ENCODE measurements around the gene AP3B1. TPM values are rescaled to one million over a fixed set of nuclear protein-coding genes. Genes with fewer than 3 reads are reported as not detected.

Gene AP3B1
- total and polyA plus RNA-seq, 9 donors = 32.5 to 48.1 (median 36.8) TPM

- H3K4me1 ChIP-seq (ENCODE audit: control insufficient read depth, insufficient read depth, low read length) = peaks cover 8% of the 10 kb centered on the region
- H3K4me3 ChIP-seq (ENCODE audit: low read length) = peak overlapping the region; percentile 98
- no peaks in the 10 kb centered on the region for H3K36me3 ChIP-seq (ENCODE audit: control insufficient read depth, insufficient read depth, low read length)
- peak overlapping the region; percentile 94 for H3K27ac ChIP-seq (ENCODE audit: low read length)
- H3K9me3 ChIP-seq (replicated peaks; ENCODE audit: control insufficient read depth, low read depth, low read length) = no peaks in the 10 kb centered on the region
- peaks cover 10% of the 10 kb centered on the region for H3K27me3 ChIP-seq (ENCODE audit: control insufficient read depth, insufficient read depth, low read length)
- peak; percentile 42 for DNase-seq
- WGBS (ENCODE audit: insufficient coverage) = 0% methylated on average over 6 of the region's 6 CpGs
These were observed 649 bp downstream of the AP3B1 start for GRCh38 chr5:78293851-78294247.

DNA sequence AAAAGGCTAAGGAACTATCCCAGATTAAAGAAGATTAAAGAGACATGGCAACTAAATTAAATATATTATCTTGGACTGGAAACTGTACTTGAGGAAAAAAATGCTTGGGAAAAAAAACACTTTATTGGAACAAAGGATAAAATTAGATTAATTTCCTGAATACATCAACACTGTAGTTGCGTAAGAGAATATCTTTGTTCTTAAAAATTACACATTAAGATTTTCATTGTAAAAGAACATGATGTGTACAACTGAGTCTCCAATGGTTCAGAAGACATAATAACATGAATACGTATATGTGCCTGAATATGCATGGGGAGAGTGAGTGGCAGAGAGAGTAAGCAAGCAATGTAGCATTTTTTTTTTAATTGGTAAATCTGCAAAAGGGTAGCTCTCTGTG is 2.8 kb downstream of the AP3B1 start:
- WGBS (ENCODE audit: insufficient coverage) = no CpG with 5 or more reads among the region's 2 CpGs
- Histone ChIP-seq H3K36me3 (ENCODE audit: control insufficient read depth, insufficient read depth, low read length) (no peaks in the 10 kb centered on the region), H3K9me3 (replicated peaks; ENCODE audit: control insufficient read depth, low read depth, low read length) (no peaks in the 10 kb centered on the region), H3K27me3 (ENCODE audit: control insufficient read depth, insufficient read depth, low read length) (peaks cover 6% of the 10 kb centered on the region), H3K4me1 (ENCODE audit: control insufficient read depth, insufficient read depth, low read length) (peaks cover 8% of the 10 kb centered on the region), H3K27ac (ENCODE audit: low read length) (no peak overlapping the region), H3K4me3 (ENCODE audit: low read length) (no peak overlapping the region)
- no peak for DNase-seq

GRCh38 chr5:78289911-78290310 is 4.6 kb downstream of the AP3B1 start:
- WGBS (ENCODE audit: insufficient coverage) = no CpG with 5 or more reads among the region's 2 CpGs

DNA sequence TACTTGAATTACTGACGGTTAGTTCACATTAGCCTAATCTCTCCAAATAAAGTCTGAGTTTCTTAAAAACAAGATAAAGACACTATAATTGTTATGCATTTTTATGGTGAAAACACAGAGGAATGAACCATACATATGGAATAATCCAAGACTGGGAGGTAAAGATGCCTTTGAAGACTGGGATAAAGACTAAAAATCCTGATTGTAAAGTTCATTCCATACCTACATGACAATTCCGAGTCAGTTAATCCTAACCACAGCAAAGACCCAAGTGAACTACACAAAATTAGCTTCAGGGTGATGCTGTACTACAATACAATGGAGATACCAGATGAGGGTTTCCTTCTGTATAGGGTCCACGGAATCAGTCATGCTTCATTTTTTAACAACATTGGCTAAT is 6.3 kb downstream of the AP3B1 start:
- Histone ChIP-seq H3K27me3 (ENCODE audit: control insufficient read depth, insufficient read depth, low read length) (no peaks in the 10 kb centered on the region), H3K9me3 (replicated peaks; ENCODE audit: control insufficient read depth, low read depth, low read length) (no peaks in the 10 kb centered on the region), H3K4me1 (ENCODE audit: control insufficient read depth, insufficient read depth, low read length) (no peaks in the 10 kb centered on the region), H3K36me3 (ENCODE audit: control insufficient read depth, insufficient read depth, low read length) (no peaks in the 10 kb centered on the region), H3K27ac (ENCODE audit: low read length) (no peak overlapping the region), H3K4me3 (ENCODE audit: low read length) (no peak overlapping the region)
- no peak for DNase-seq
- no CpG with 5 or more reads among the region's 3 CpGs for WGBS (ENCODE audit: insufficient coverage)

More at GRCh38 chr5:78289911-78290310, 4.6 kb downstream of the AP3B1 start:
- no peaks in the 10 kb centered on the region for H3K9me3 ChIP-seq (replicated peaks; ENCODE audit: control insufficient read depth, low read depth, low read length)
- H3K36me3 ChIP-seq (ENCODE audit: control insufficient read depth, insufficient read depth, low read length) = no peaks in the 10 kb centered on the region
- H3K27ac ChIP-seq (ENCODE audit: low read length) = no peak overlapping the region
- no peaks in the 10 kb centered on the region for H3K4me1 ChIP-seq (ENCODE audit: control insufficient read depth, insufficient read depth, low read length)
- no peaks in the 10 kb centered on the region for H3K27me3 ChIP-seq (ENCODE audit: control insufficient read depth, insufficient read depth, low read length)
- no peak overlapping the region for H3K4me3 ChIP-seq (ENCODE audit: low read length)
- DNase-seq = peak; percentile 22

DNA sequence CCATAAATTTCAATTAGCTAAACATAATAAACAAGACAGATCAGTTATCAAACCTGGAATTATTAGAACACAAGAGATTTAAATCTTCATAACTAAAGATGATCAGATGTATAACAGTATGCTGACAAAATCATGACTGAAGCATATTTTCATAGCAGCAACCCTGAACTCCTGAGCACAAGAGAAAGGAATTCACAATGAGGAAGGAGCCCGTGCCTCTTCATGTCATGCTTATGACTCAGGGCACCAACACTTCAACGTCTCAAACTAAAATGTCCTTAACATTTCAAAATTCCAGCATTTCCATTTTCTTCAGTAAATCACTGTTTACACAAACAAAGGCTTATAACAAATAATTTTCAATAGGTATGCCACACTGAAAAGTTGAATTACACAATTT is 6.7 kb downstream of the AP3B1 start:
- no peaks in the 10 kb centered on the region for H3K36me3 ChIP-seq (ENCODE audit: control insufficient read depth, insufficient read depth, low read length)
- peak; percentile 17 for DNase-seq
- no peak overlapping the region for H3K27ac ChIP-seq (ENCODE audit: low read length)
- no peaks in the 10 kb centered on the region for H3K9me3 ChIP-seq (replicated peaks; ENCODE audit: control insufficient read depth, low read depth, low read length)
- no peak overlapping the region for H3K4me3 ChIP-seq (ENCODE audit: low read length)
- H3K4me1 ChIP-seq (ENCODE audit: control insufficient read depth, insufficient read depth, low read length) = no peaks in the 10 kb centered on the region
- H3K27me3 ChIP-seq (ENCODE audit: control insufficient read depth, insufficient read depth, low read length) = no peaks in the 10 kb centered on the region
- 50% methylated on average over 1 of the region's 2 CpGs for WGBS (ENCODE audit: insufficient coverage)

DNA sequence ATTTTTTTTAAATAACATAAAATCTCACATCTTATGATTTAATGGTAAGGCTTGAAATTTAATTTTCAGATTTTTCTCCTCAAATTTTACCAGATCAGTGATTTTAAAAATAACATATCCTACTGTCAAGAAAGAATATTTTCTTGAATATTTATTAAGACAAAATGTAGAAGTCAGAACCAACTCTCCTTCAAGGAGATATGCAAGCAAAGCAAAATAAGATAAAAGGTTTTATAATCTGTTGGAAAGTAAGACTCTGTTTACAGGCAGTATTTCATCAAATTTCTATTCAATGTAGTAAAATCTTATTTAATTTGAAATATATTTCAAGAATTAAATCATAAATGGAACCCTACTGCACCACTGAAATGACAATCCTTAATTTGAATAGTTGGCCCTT is 7.3 kb downstream of the AP3B1 start:
- DNase-seq = no peak
- Histone ChIP-seq H3K4me3 (ENCODE audit: low read length) (no peak overlapping the region), H3K9me3 (replicated peaks; ENCODE audit: control insufficient read depth, low read depth, low read length) (no peaks in the 10 kb centered on the region), H3K36me3 (ENCODE audit: control insufficient read depth, insufficient read depth, low read length) (no peaks in the 10 kb centered on the region), H3K27ac (ENCODE audit: low read length) (no peak overlapping the region), H3K4me1 (ENCODE audit: control insufficient read depth, insufficient read depth, low read length) (no peaks in the 10 kb centered on the region), H3K27me3 (ENCODE audit: control insufficient read depth, insufficient read depth, low read length) (no peaks in the 10 kb centered on the region)

GRCh38 chr5:78286290-78286689 is 8.2 kb downstream of the AP3B1 start:
- WGBS (ENCODE audit: insufficient coverage) = no CpG with 5 or more reads among the region's 1 CpG
- Histone ChIP-seq H3K9me3 (replicated peaks; ENCODE audit: control insufficient read depth, low read depth, low read length) (no peaks in the 10 kb centered on the region), H3K36me3 (ENCODE audit: control insufficient read depth, insufficient read depth, low read length) (no peaks in the 10 kb centered on the region), H3K27ac (ENCODE audit: low read length) (no peak overlapping the region), H3K4me1 (ENCODE audit: control insufficient read depth, insufficient read depth, low read length) (no peaks in the 10 kb centered on the region), H3K27me3 (ENCODE audit: control insufficient read depth, insufficient read depth, low read length) (no peaks in the 10 kb centered on the region), H3K4me3 (ENCODE audit: low read length) (no peak overlapping the region)
- DNase-seq = no peak

GRCh38 chr5:78283802-78284201 is 10.7 kb downstream of the AP3B1 start:
- no peaks in the 10 kb centered on the region for H3K27me3 ChIP-seq (ENCODE audit: control insufficient read depth, insufficient read depth, low read length)
- H3K4me1 ChIP-seq (ENCODE audit: control insufficient read depth, insufficient read depth, low read length) = no peaks in the 10 kb centered on the region
- WGBS (ENCODE audit: insufficient coverage) = no CpG with 5 or more reads among the region's 1 CpG
- H3K4me3 ChIP-seq (ENCODE audit: low read length) = no peak overlapping the region
- DNase-seq = no peak
- no peaks in the 10 kb centered on the region for H3K9me3 ChIP-seq (replicated peaks; ENCODE audit: control insufficient read depth, low read depth, low read length)
- no peaks in the 10 kb centered on the region for H3K36me3 ChIP-seq (ENCODE audit: control insufficient read depth, insufficient read depth, low read length)
- H3K27ac ChIP-seq (ENCODE audit: low read length) = no peak overlapping the region

DNA sequence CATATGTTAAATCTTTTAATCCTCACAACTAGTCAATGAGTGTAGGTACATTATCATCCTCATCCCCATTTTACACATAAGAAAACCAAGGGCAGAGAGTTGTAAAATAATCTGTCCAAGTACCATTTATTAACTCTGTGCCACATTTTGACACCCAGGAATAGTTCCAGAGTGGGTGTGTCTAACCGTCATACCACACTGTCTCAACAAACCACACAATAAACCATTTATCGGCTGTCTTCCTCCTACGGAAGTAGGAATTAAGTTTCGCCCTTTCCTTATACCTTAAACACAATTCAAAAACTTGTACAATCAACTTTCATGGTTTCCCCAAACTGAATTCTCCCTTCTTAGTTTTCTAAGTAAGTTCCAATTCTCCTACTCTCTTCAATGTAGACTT is 11.4 kb downstream of the AP3B1 start:
- Histone ChIP-seq H3K4me1 (ENCODE audit: control insufficient read depth, insufficient read depth, low read length) (no peaks in the 10 kb centered on the region), H3K27me3 (ENCODE audit: control insufficient read depth, insufficient read depth, low read length) (no peaks in the 10 kb centered on the region), H3K27ac (ENCODE audit: low read length) (no peak overlapping the region), H3K36me3 (ENCODE audit: control insufficient read depth, insufficient read depth, low read length) (no peaks in the 10 kb centered on the region), H3K9me3 (replicated peaks; ENCODE audit: control insufficient read depth, low read depth, low read length) (no peaks in the 10 kb centered on the region), H3K4me3 (ENCODE audit: low read length) (no peak overlapping the region)
- WGBS (ENCODE audit: insufficient coverage) = 95% methylated on average over 3 of the region's 4 CpGs
- DNase-seq = no peak

DNA sequence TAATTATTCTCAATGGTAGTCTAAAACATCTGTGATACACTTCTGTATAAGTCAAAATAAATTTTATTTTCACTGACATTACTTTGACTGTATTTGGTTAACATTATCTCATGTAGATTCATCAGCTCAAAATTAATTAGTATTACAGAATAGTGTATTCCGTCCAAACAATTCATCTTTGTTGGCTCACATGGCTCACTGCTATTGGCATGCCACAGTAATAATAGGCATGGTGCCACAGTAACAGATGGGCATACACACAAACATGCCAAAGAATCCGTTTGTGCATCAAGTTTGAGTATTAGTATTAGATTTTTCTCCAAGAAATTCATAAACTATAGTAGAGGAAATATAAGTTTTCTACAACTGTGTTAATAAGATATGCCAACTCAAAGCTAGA is 14.2 kb downstream of the AP3B1 start:
- WGBS (ENCODE audit: insufficient coverage) = no CpG with 5 or more reads among the region's 2 CpGs
- peak; percentile 43 for DNase-seq

DNA sequence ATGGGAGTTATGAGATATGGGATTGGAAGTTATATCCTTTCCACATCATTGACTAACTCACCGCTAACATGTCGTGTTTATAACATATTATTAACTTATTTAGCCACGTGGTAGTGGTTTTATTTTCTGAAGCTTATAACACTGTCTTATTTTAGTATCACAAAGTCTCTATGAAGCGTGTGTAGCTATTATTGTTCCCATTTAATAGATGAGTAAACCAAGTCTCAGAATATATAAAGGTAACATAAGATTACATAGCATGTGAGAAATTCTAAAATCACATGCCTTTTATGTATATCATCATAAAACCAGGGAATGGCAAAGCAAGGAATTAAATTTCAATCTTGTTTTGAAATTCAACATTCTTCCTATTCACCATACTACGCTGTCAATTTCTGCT is 15.3 kb downstream of the AP3B1 start:
- Histone ChIP-seq H3K9me3 (replicated peaks; ENCODE audit: control insufficient read depth, low read depth, low read length) (no peaks in the 10 kb centered on the region), H3K27ac (ENCODE audit: low read length) (no peak overlapping the region), H3K36me3 (ENCODE audit: control insufficient read depth, insufficient read depth, low read length) (peaks cover 3% of the 10 kb centered on the region), H3K4me3 (ENCODE audit: low read length) (no peak overlapping the region), H3K4me1 (ENCODE audit: control insufficient read depth, insufficient read depth, low read length) (no peaks in the 10 kb centered on the region), H3K27me3 (ENCODE audit: control insufficient read depth, insufficient read depth, low read length) (no peaks in the 10 kb centered on the region)
- DNase-seq = no peak
- WGBS (ENCODE audit: insufficient coverage) = no CpG with 5 or more reads among the region's 5 CpGs

More for the DNA sequence above, 14.2 kb downstream of the AP3B1 start:
- H3K9me3 ChIP-seq (replicated peaks; ENCODE audit: control insufficient read depth, low read depth, low read length) = no peaks in the 10 kb centered on the region
- no peaks in the 10 kb centered on the region for H3K27me3 ChIP-seq (ENCODE audit: control insufficient read depth, insufficient read depth, low read length)
- no peaks in the 10 kb centered on the region for H3K4me1 ChIP-seq (ENCODE audit: control insufficient read depth, insufficient read depth, low read length)
- no peak overlapping the region for H3K27ac ChIP-seq (ENCODE audit: low read length)
- no peak overlapping the region for H3K4me3 ChIP-seq (ENCODE audit: low read length)
- peaks cover 3% of the 10 kb centered on the region for H3K36me3 ChIP-seq (ENCODE audit: control insufficient read depth, insufficient read depth, low read length)
